ENCODE data around the gene ITPR1. TPM values are rescaled to one million over a fixed set of nuclear protein-coding genes. Genes with fewer than 3 reads are reported as not detected.

Gene ITPR1
- polyA plus RNA-seq, 6 donors from 2014 or later: 54.8 to 110 (median 87.3) TPM

DNA sequence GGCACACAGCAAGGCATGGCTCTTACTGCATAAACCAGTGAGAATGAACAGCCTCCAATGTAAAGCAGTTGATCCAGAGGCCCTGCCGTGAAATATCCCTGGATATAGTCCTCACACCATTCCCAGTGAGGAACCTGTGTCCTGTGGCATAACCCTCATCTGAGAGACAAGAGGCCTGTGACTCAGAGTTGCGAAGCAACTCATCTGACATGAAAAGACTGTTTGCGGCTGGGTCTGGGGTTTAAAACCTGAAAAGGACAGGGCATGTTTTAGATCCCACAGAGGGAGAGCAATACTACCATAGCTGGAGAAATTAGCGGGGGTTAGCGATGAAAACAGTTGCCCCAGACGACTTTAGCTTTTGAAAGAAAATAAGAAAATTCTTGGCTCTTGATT is 320.8 kb downstream of the ITPR1 start:
- Mint-ChIP-seq H3K4me1 (no peaks in the 10 kb centered on the region), H3K4me3 (no peak overlapping the region), H3K36me3 (peaks cover 86% of the 10 kb centered on the region in 2 donors), H3K27me3 (no peaks in the 10 kb centered on the region), H3K27ac (peak overlapping the region in 3 of 6 donors; percentile 28 to 83 (median 47)), H3K9me3 (no peaks in the 10 kb centered on the region)
- ATAC-seq (ENCODE audit: low read depth in 2 of 2) (no peak), DNase-seq (no peak)

DNA sequence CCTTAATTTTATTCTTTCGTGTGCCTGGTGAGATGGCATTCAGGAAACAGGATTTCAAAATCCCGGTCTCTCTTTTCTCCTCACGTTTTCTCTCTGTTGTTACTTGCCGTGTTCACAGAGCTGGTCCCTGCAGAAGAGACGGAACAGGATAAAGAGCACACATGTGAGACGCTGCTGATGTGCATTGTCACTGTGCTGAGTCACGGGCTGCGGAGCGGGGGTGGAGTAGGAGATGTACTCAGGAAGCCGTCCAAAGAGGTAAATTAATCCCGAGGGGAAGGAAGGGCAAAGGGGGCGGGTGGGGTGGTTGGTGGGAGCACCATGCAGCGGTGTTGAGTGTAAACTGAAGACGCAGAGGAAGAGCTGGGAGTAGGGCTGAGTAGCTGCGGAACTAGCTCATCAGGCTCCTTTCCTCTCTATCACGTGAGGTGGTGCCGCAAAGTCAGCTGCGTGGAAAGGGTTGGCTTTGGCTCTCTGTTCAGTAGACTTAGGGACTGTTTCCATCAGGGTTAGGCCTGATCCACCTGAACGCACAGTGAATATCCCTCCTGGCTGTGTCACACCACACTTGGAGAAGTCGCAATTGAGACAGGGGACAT is 321.3 kb downstream of the ITPR1 start:
- peak overlapping the region in 1 of 8 donors; percentile 74 for H3K4me3 Mint-ChIP-seq
- H3K27me3 Mint-ChIP-seq: no peaks in the 10 kb centered on the region
- DNase-seq (no peak), ATAC-seq (ENCODE audit: low read depth in 2 of 2) (no peak)
- no peaks in the 10 kb centered on the region for H3K9me3 Mint-ChIP-seq
- H3K27ac Mint-ChIP-seq: peak overlapping the region in 2 of 6 donors; percentile 28
- H3K4me1 Mint-ChIP-seq: peaks cover 0 to 2% (median under 1%) of the 10 kb centered on the region in 3 donors
- H3K36me3 Mint-ChIP-seq: peaks cover 88 to 89% of the 10 kb centered on the region in 2 donors

DNA sequence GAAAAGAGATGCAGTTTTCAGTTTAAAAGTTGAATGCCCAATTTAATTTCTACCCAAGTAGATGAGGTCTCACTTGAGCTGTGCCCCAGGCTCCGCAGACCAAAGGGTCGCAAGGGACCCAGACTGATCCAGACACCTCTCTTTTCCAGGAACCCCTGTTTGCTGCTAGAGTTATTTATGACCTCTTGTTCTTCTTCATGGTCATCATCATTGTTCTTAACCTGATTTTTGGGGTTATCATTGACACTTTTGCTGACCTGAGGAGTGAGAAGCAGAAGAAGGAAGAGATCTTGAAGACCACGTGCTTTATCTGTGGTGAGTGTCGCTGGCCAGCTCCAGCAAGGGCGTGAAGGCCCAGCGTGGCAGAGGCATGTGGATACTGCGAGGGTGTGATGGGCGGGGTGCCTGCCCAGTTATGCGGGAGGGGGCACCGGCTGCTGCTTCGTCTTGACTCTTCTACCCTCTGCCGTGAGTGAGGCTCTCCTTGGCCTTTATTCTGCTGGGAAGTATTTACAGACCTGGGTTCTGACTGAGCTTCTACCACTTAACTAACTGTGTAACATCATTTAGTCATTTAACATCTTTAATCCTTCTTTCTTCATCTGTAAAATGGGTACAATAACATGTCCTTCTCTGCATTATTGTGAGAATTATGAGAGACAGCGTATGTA is 321.9 kb downstream of the ITPR1 start:
- peaks cover 0 to 6% (median 3%) of the 10 kb centered on the region in 3 donors for H3K4me1 Mint-ChIP-seq
- no peaks in the 10 kb centered on the region for H3K9me3 Mint-ChIP-seq
- H3K4me3 Mint-ChIP-seq: peak overlapping the region in 2 of 8 donors; percentile 2 to 36
- peaks cover 87 to 91% of the 10 kb centered on the region in 2 donors for H3K36me3 Mint-ChIP-seq
- DNase-seq (no peak), ATAC-seq (ENCODE audit: low read depth in 2 of 2) (no peak)
- H3K27me3 Mint-ChIP-seq: no peaks in the 10 kb centered on the region
- peak overlapping the region in 2 of 6 donors; percentile 47 to 58 for H3K27ac Mint-ChIP-seq

- no peak overlapping the region for H3K4me3 Mint-ChIP-seq
- peak overlapping the region in 1 of 6 donors; percentile 70 for H3K27ac Mint-ChIP-seq
- ATAC-seq (ENCODE audit: low read depth in 2 of 2): no peak
- H3K9me3 Mint-ChIP-seq: no peaks in the 10 kb centered on the region
- H3K4me1 Mint-ChIP-seq: peaks cover 0 to 6% (median 3%) of the 10 kb centered on the region in 3 donors
- no peaks in the 10 kb centered on the region for H3K27me3 Mint-ChIP-seq
- DNase-seq: no peak
- H3K36me3 Mint-ChIP-seq: peaks cover 85% of the 10 kb centered on the region in 2 donors
These were observed 323.2 kb downstream of the ITPR1 start for GRCh38 chr3:4816306-4816705.

DNA sequence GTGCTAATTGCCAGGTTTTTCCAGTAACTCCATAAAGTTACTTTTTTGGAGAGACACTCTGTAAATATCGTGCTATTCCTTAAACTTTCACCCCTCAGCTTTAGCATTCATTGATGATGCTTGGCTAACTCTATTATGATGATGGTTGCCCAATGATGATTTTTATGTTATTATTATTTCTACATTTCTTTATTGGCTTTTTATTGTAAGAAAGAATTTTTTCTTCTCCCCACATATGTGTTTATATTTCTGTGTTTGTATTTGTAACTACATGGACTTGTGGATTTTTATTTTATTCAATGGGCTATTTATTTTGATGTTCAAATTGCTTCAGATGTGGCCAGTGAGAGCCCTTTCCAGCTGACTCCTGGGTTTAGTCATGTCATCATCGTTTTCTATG is 323.6 kb downstream of the ITPR1 start:
- Mint-ChIP-seq H3K36me3 (peaks cover 85% of the 10 kb centered on the region in 2 donors), H3K9me3 (no peaks in the 10 kb centered on the region), H3K4me3 (no peak overlapping the region), H3K27me3 (no peaks in the 10 kb centered on the region), H3K4me1 (peaks cover 4 to 7% (median 6%) of the 10 kb centered on the region in 3 donors), H3K27ac (peak overlapping the region in 1 of 6 donors; percentile 30)
- no peak for ATAC-seq (ENCODE audit: low read depth in 2 of 2)
- no peak for DNase-seq

DNA sequence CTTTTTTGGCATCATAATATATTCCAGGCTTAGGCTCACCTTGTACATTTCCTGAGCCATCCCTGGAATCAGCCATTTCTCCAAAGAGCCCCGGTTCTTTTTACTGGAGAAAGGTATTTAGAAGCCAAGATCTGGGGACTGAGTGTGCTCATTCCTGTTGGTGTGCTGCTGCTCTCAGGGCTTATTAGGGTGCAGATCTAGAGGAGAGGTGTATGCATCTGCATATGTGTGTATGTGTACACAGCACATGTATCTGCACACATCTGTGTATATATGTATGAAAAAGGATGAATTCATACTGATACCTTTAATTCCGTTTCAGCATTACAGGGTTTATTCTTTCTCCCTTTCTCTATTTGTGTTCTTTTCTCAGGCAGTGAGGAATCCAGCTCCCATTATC is 324.0 kb downstream of the ITPR1 start:
- Mint-ChIP-seq H3K9me3 (no peaks in the 10 kb centered on the region), H3K4me3 (no peak overlapping the region), H3K36me3 (peaks cover 83 to 86% of the 10 kb centered on the region in 2 donors), H3K27ac (peak overlapping the region in 1 of 6 donors; percentile 30), H3K27me3 (no peaks in the 10 kb centered on the region), H3K4me1 (peaks cover 5 to 7% (median 6%) of the 10 kb centered on the region in 3 donors)
- DNase-seq (no peak), ATAC-seq (ENCODE audit: low read depth in 2 of 2) (no peak)

GRCh38 chr3:4818164-4818563 is 325.0 kb downstream of the ITPR1 start:
- Mint-ChIP-seq H3K36me3 (peaks cover 75 to 83% of the 10 kb centered on the region in 2 donors), H3K4me3 (no peak overlapping the region), H3K9me3 (no peaks in the 10 kb centered on the region), H3K27me3 (no peaks in the 10 kb centered on the region), H3K4me1 (peaks cover 5 to 7% (median 6%) of the 10 kb centered on the region in 3 donors), H3K27ac (peak overlapping the region in 1 of 6 donors; percentile 30)
- DNase-seq (no peak), ATAC-seq (ENCODE audit: low read depth in 2 of 2) (no peak)

GRCh38 chr3:4818986-4819693 is 326.0 kb downstream of the ITPR1 start:
- Mint-ChIP-seq H3K4me1 (peaks cover 10 to 16% (median 14%) of the 10 kb centered on the region in 3 donors), H3K9me3 (no peaks in the 10 kb centered on the region), H3K27me3 (no peaks in the 10 kb centered on the region), H3K4me3 (no peak overlapping the region), H3K36me3 (peaks cover 75 to 83% of the 10 kb centered on the region in 2 donors), H3K27ac (peak overlapping the region in 2 of 6 donors; percentile 46 to 86)
- no peak for DNase-seq
- ATAC-seq (ENCODE audit: low read depth in 2 of 2): no peak

GRCh38 chr3:4819746-4820145 is 326.6 kb downstream of the ITPR1 start:
- DNase-seq (no peak), ATAC-seq (ENCODE audit: low read depth in 2 of 2) (no peak)
- Mint-ChIP-seq H3K9me3 (no peaks in the 10 kb centered on the region), H3K4me1 (peaks cover 15 to 22% (median 20%) of the 10 kb centered on the region in 3 donors), H3K27me3 (no peaks in the 10 kb centered on the region), H3K36me3 (peaks cover 75 to 85% of the 10 kb centered on the region in 2 donors), H3K4me3 (no peak overlapping the region), H3K27ac (peak overlapping the region in 2 of 6 donors; percentile 46 to 86)

GRCh38 chr3:4820296-4821121 is 327.4 kb downstream of the ITPR1 start:
- DNase-seq (no peak), ATAC-seq (ENCODE audit: low read depth in 2 of 2) (no peak)
- no peaks in the 10 kb centered on the region for H3K9me3 Mint-ChIP-seq
- no peak overlapping the region for H3K4me3 Mint-ChIP-seq
- peaks cover 75 to 84% of the 10 kb centered on the region in 2 donors for H3K36me3 Mint-ChIP-seq
- H3K27ac Mint-ChIP-seq: peak overlapping the region in 3 of 6 donors; percentile 1 to 47 (median 46)
- H3K4me1 Mint-ChIP-seq: peaks cover 22 to 30% (median 27%) of the 10 kb centered on the region in 3 donors
- H3K27me3 Mint-ChIP-seq: no peaks in the 10 kb centered on the region

DNA sequence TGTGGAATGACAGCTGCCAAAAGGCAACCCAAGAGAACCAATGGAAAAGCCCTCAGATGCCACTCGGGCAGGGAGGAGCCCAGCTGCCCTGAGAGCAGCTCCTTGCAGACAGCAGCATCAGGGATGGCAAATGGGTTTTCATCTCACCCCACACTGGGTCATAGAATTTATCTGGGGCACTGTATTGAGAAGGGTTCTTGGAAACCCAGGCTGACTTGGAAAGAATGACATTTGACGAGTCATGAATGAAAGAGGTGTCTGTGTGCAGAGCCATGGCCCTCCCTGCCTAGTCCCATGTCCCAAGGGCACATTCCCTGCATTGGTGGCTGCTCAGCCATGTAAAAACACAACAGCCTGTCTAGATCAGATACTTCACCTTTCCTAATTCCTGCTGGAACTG is 328.2 kb downstream of the ITPR1 start:
- Mint-ChIP-seq H3K27ac (peak overlapping the region in 2 of 6 donors; percentile 65 to 68), H3K27me3 (no peaks in the 10 kb centered on the region), H3K9me3 (no peaks in the 10 kb centered on the region), H3K4me1 (peaks cover 31 to 38% (median 36%) of the 10 kb centered on the region in 3 donors), H3K4me3 (no peak overlapping the region), H3K36me3 (peaks cover 71 to 84% of the 10 kb centered on the region in 2 donors)
- DNase-seq (no peak), ATAC-seq (ENCODE audit: low read depth in 2 of 2) (no peak)

- Mint-ChIP-seq H3K4me1 (peaks cover 37 to 44% (median 42%) of the 10 kb centered on the region in 3 donors), H3K9me3 (no peaks in the 10 kb centered on the region), H3K27me3 (no peaks in the 10 kb centered on the region), H3K36me3 (peaks cover 72 to 80% of the 10 kb centered on the region in 2 donors), H3K4me3 (no peak overlapping the region), H3K27ac (peak overlapping the region in 1 of 6 donors; percentile 65)
- ATAC-seq (ENCODE audit: low read depth in 2 of 2): no peak
- no peak for DNase-seq
These were observed 328.8 kb downstream of the ITPR1 start for GRCh38 chr3:4821975-4822374.

- DNase-seq (no peak), ATAC-seq (ENCODE audit: low read depth in 2 of 2) (no peak)
- H3K36me3 Mint-ChIP-seq: peaks cover 72 to 80% of the 10 kb centered on the region in 2 donors
- no peaks in the 10 kb centered on the region for H3K9me3 Mint-ChIP-seq
- H3K27ac Mint-ChIP-seq: peak overlapping the region in 2 of 6 donors; percentile 50 to 57
- H3K4me3 Mint-ChIP-seq: no peak overlapping the region
- H3K27me3 Mint-ChIP-seq: no peaks in the 10 kb centered on the region
- peaks cover 43 to 50% (median 48%) of the 10 kb centered on the region in 3 donors for H3K4me1 Mint-ChIP-seq
These were observed 329.4 kb downstream of the ITPR1 start for GRCh38 chr3:4822568-4822967.

Data from naive B cell (primary cell).